ENCODE data around the gene OR51E2. TPM values are rescaled to one million over a fixed set of nuclear protein-coding genes. Genes with fewer than 3 reads are reported as not detected.
"Not testable (repeated sequence)": the region's sequence is repeated elsewhere in the genome, so short reads cannot be mapped to it uniquely, and the experiment has no call there.

OR51E2 gene, protein sequence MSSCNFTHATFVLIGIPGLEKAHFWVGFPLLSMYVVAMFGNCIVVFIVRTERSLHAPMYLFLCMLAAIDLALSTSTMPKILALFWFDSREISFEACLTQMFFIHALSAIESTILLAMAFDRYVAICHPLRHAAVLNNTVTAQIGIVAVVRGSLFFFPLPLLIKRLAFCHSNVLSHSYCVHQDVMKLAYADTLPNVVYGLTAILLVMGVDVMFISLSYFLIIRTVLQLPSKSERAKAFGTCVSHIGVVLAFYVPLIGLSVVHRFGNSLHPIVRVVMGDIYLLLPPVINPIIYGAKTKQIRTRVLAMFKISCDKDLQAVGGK
- total RNA-seq (under 1 TPM in 3 of 4 donors, not detected in 1; 0.10 to 0.19 (median 0.19) TPM), polyA plus RNA-seq (under 1 TPM in 2 of 3 donors, not detected in 1; 0.21 to 0.23 TPM)
- long read RNA-seq, donor 1: 0 reads
- long read RNA-seq, donor 2, partial matches to known transcripts: 0 of 1 reads
- long read RNA-seq, donor 2, other reads (novel, unspliced or antisense): 1 of 1 reads

DNA sequence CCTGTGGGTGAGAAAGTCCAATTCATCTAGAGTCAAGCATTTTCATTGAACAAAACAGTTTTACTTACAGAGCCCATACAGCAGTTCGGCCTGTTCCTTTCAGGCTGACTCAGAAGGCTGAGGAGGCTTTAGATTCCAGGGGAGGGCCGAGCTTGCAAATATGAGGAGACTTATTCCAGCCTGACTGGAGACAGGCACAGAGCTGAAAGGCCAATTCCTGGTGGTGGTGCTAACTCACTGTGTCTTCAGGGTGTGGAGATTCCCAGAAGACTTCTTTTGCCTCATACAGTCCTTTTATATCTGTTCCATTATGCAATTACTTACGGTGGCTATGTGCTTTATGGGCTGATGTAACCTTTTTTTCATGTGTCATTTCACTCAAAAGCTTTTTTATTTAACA is at the start of gene OR51E2:
Gene OR51E2 (minus strand): TSS at position 269 of the 400 bp plus-strand sequence. CDS start 15,142 bp downstream, outside the sequence.
- DNase-seq (no peak), ATAC-seq (no peak)
- intact Hi-C loops (cut with DNase I): no loop called here
- TF ChIP-seq, protein P1, sequence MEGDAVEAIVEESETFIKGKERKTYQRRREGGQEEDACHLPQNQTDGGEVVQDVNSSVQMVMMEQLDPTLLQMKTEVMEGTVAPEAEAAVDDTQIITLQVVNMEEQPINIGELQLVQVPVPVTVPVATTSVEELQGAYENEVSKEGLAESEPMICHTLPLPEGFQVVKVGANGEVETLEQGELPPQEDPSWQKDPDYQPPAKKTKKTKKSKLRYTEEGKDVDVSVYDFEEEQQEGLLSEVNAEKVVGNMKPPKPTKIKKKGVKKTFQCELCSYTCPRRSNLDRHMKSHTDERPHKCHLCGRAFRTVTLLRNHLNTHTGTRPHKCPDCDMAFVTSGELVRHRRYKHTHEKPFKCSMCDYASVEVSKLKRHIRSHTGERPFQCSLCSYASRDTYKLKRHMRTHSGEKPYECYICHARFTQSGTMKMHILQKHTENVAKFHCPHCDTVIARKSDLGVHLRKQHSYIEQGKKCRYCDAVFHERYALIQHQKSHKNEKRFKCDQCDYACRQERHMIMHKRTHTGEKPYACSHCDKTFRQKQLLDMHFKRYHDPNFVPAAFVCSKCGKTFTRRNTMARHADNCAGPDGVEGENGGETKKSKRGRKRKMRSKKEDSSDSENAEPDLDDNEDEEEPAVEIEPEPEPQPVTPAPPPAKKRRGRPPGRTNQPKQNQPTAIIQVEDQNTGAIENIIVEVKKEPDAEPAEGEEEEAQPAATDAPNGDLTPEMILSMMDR (IDR thresholded peaks at IDR 0.05): no peak
- H3K27me3 ChIP-seq (ENCODE audit: insufficient read depth in 3 of 3, low read length in 2 of 3): peaks cover 0 to 2% (median 0%) of the 10 kb centered on the region in 3 donors
- no peaks in the 10 kb centered on the region for H3K4me1 ChIP-seq
- no peaks in the 10 kb centered on the region for H3K9me3 ChIP-seq
- H3K4me3 ChIP-seq: no peak within 1 kb of the TSS
- H3K36me3 ChIP-seq (ENCODE audit: insufficient read depth in 1 of 2, low read depth in 1 of 2): no peaks in the 10 kb centered on the region
- WGBS, 3 donors: 49 to 65% (median 61%) methylated on average over 3 of the region's 3 CpGs
- H3K27ac ChIP-seq: no peak within 1 kb of the TSS

DNA sequence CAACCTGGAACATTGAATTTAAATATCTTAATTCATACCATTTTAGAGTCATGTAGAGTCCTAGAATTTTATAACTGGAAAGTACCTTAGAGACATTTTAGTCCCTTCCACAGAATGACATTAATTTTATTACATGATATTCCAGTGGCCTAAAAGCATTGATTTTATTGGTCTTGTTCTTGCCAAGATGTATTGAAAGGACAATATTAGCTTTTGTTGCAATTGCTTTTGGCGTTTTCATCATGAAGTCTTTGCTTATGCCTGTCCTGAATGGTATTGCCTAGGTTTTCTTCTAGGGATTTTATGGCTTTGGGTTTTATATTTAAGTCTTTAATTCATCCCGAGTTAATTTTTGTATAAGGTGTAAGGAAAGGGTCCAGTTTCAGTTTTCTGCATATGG is 43.1 kb upstream of the OR51E2 start:
- 79 to 94% (median 83%) methylated on average over 2 of the region's 2 CpGs for WGBS, 3 donors
- Histone ChIP-seq H3K9me3 (no peaks in the 10 kb centered on the region), H3K27me3 (ENCODE audit: insufficient read depth in 3 of 3, low read length in 2 of 3) (no peaks in the 10 kb centered on the region), H3K4me1 (no peaks in the 10 kb centered on the region), H3K27ac (no peak overlapping the region), H3K36me3 (ENCODE audit: insufficient read depth in 1 of 2, low read depth in 1 of 2) (no peaks in the 10 kb centered on the region), H3K4me3 (no peak overlapping the region)
- ATAC-seq (no peak), DNase-seq (no peak)
- intact Hi-C loops (cut with DNase I): no loop called here
- TF ChIP-seq, protein P1 (IDR thresholded peaks at IDR 0.05): no peak

DNA sequence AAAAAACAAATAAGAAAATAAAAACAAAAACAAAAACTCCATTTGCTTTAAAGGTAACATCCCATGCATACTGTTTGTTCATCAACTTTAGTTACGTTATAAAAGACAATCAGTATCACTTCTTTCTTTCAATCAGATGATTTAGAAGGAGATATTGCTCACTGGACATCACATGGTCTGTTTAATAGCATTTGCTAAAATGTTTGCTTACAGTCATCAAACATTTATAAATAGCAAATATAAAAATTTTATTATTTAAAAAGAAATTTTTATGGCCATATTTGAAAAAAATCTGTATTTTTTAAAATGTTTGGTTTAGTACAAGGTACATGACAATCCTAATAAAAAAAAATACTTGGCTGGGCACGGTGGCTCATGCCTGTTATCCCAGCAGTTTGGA is 29.5 kb upstream of the OR51E2 start:
- WGBS, 3 donors: 84 to 89% (median 85%) methylated on average over 2 of the region's 2 CpGs
- Histone ChIP-seq H3K4me1 (no peaks in the 10 kb centered on the region), H3K27me3 (ENCODE audit: insufficient read depth in 3 of 3, low read length in 2 of 3) (no peaks in the 10 kb centered on the region), H3K9me3 (no peaks in the 10 kb centered on the region), H3K27ac (no peak overlapping the region), H3K36me3 (ENCODE audit: insufficient read depth in 1 of 2, low read depth in 1 of 2) (no peaks in the 10 kb centered on the region), H3K4me3 (no peak overlapping the region)
- ATAC-seq (no peak), DNase-seq (no peak)
- TF ChIP-seq, protein P1 (IDR thresholded peaks at IDR 0.05): no peak
- intact Hi-C loops (cut with DNase I): no loop called here

DNA sequence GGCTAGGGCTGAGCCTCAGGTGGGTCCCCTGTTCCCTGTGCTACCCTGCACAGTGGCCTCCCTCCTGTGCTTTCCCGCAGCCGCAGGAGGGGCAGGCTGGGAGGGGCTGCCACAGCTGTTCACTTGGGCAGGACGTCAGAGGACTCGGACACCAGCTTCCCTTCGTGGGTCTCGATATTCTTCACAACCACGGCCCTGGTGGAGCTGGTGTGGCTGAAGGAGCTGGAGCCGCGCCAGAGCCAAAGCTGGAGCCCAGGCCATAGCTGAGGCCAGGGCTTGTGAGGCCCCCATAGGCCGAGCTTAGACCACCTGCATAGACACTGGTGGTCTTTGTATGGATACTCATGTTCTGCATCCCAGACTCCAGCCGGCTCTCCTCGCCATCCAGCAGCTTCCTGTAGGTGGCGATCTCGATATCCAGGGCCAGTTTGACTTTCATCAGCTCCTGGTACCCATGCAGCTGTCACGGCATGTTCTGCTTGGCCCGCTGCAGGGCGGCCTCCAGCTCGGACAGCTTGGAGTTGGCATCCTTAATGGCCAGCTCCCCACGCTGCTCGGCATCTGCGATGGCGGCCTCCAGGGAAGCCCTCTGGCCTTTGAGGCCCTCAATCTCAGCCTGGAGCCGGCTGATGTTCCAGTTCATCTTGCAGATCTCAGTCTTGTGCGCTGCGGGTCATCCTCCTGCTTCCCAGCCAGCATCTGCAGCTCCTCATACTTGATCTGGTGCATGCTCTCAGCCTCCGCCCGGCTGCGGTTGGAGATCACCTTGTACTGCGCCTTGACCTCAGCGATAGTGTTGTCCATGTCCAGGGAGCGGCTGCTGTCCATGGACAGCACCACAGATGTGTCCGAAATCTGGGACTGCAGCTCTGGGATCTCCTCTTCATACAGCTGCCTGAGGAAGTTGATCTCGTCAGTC is 25.2 kb upstream of the OR51E2 start:
- intact Hi-C loops (cut with DNase I); H3K9me3 ChIP-seq; H3K27me3 ChIP-seq (ENCODE audit: insufficient read depth in 3 of 3, low read length in 2 of 3); ATAC-seq; H3K4me3 ChIP-seq; H3K36me3 ChIP-seq (ENCODE audit: insufficient read depth in 1 of 2, low read depth in 1 of 2); H3K27ac ChIP-seq; DNase-seq; H3K4me1 ChIP-seq: not testable (repeated sequence)
- WGBS, 3 donors: 79 to 82% (median 81%) methylated on average over 33 of the region's 33 CpGs

DNA sequence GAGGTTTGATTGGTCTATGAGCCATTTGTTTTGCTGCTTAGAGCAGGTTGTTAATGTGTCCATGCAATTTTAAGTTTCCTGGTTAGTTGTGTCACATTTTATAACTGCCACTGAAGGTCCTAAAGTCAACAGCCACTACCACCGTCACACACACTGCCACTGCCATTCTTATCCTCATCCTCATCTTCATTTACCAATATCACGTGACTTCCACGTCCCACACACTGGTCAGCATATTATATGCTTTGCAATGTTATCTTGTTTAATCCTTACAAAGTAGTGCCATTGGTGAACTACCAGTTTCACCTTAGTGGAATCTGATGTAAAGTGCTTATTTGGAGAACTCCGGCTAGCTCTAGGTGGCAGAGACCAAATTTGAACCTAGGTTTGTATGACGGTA is 16.6 kb upstream of the OR51E2 start:
- Histone ChIP-seq H3K4me1 (no peaks in the 10 kb centered on the region), H3K36me3 (ENCODE audit: insufficient read depth in 1 of 2, low read depth in 1 of 2) (no peaks in the 10 kb centered on the region), H3K9me3 (no peaks in the 10 kb centered on the region), H3K27ac (no peak overlapping the region), H3K27me3 (ENCODE audit: insufficient read depth in 3 of 3, low read length in 2 of 3) (peaks cover 0 to 2% (median 0%) of the 10 kb centered on the region in 3 donors), H3K4me3 (no peak overlapping the region)
- no peak for DNase-seq
- TF ChIP-seq, protein P1 (IDR thresholded peaks at IDR 0.05): no peak
- WGBS, 3 donors: 73 to 77% (median 76%) methylated on average over 5 of the region's 5 CpGs
- ATAC-seq: no peak
- intact Hi-C loops (cut with DNase I): no loop called here

All from psoas muscle (tissue), 8 donors.